H1 (cell line): Measurements from ENCODE around the gene ADAMTS17. TPM values are rescaled to one million over a fixed set of nuclear protein-coding genes. Genes with fewer than 3 reads are reported as not detected.

ENCODE experiments used
- ASH2L ChIP-seq: fragments of 200-600, 300-600 bp; sonication (generic); IDR thresholded peaks from one replicate; pipeline ENCODE4 v1.7.1; 2017; ENCODE audit warnings: low read length
- ATF2 ChIP-seq: IDR thresholded peaks from 2 replicates; pipeline ENCODE4 v1.6.1; 2012; ENCODE audit warnings: low read length, inconsistent platforms
- BCL11A ChIP-seq, 2 experiments: IDR thresholded peaks; one replicate each; pipeline ENCODE4 v1.6.1; 2011; ENCODE audit warnings: low read depth in 2 of 2, low read length in 2 of 2, mild to moderate bottlenecking in 2 of 2
- CBX8 ChIP-seq: fragments of 300-800, 300-1000 bp; sonication (generic); IDR thresholded peaks from 2 replicates; pipeline ENCODE4 v1.7.1; 2016; ENCODE audit warnings: low read depth, low read length, borderline replicate concordance
- E2F6 ChIP-seq: IDR thresholded peaks from 2 replicates; pipeline ENCODE4 v1.6.1; 2012; ENCODE audit warnings: inconsistent platforms
- GTF2F1 ChIP-seq: IDR thresholded peaks from 2 replicates; pipeline ENCODE4 v1.6.1; 2012; ENCODE audit warnings: low read depth, low read length, improper control_type of control experiment, borderline replicate concordance
- JUN ChIP-seq: IDR thresholded peaks from 2 replicates; pipeline ENCODE4 v1.6.1; 2011; ENCODE audit warnings: low read depth, mild to moderate bottlenecking, improper control_type of control experiment, low read length
- JUND ChIP-seq: IDR thresholded peaks from 2 replicates; pipeline ENCODE4 v1.6.1; 2011; ENCODE audit warnings: mild to moderate bottlenecking, improper control_type of control experiment, low read length
- KDM4A ChIP-seq: IDR thresholded peaks from one replicate; pipeline ENCODE4 v1.7.1; 2012; ENCODE audit warnings: low read depth, mild to moderate bottlenecking, moderate library complexity, low read length, inconsistent platforms; ENCODE audit not compliant: severe bottlenecking
- KDM5A ChIP-seq: fragments of 200-600 bp; IDR thresholded peaks from 2 replicates; pipeline ENCODE4 v1.7.1; 2012; ENCODE audit warnings: mild to moderate bottlenecking, low read length, inconsistent platforms, mixed read lengths
- MAFK ChIP-seq: IDR thresholded peaks from 2 replicates; pipeline ENCODE4 v1.6.1; 2012; ENCODE audit warnings: low read depth, mild to moderate bottlenecking, improper control_type of control experiment, low read length
- PHF8 ChIP-seq: fragments of 200-600 bp; sonication (generic); conservative IDR thresholded peaks from 2 replicates; pipeline ENCODE4 v1.7.1; 2012; ENCODE audit warnings: low read depth, mild to moderate bottlenecking, inconsistent platforms, low read length, moderate library complexity
- POLR2A ChIP-seq, 2 experiments: IDR thresholded peaks; 1 replicate in 1 of 2; 2 replicates in 1 of 2; pipeline ENCODE4 v1.6.1; 2011; ENCODE audit warnings: low read depth in 2 of 2, low read length in 2 of 2, mild to moderate bottlenecking in 2 of 2; ENCODE audit errors: control extremely low read depth in 1 of 2
- POLR2AphosphoS5 ChIP-seq: IDR thresholded peaks from 2 replicates; pipeline ENCODE4 v1.6.1; 2011; ENCODE audit warnings: low read depth, low read length
- RFX5 ChIP-seq: IDR thresholded peaks from 2 replicates; pipeline ENCODE4 v1.6.1; 2011; ENCODE audit warnings: low read depth, low read length, improper control_type of control experiment, borderline replicate concordance
- RNF2 ChIP-seq: fragments of 200-900, 300-1000 bp; sonication (generic); IDR thresholded peaks from 2 replicates; pipeline ENCODE4 v1.7.1; 2016; ENCODE audit warnings: borderline replicate concordance, low read depth, mild to moderate bottlenecking, antibody characterized with exemption, low read length; ENCODE audit not compliant: poor library complexity, severe bottlenecking; ENCODE audit errors: missing control alignments
- SP1 ChIP-seq: IDR thresholded peaks from 2 replicates; pipeline ENCODE4 v1.6.1; 2011; ENCODE audit warnings: low read depth, low read length
- YY1 ChIP-seq: IDR thresholded peaks from 2 replicates; pipeline ENCODE4 v1.6.1; 2011; ENCODE audit warnings: low read depth, mild to moderate bottlenecking, low read length
- polyA plus RNA-seq, 7 experiments: library from polyadenylated mRNA; depleted of rRNA in 3 of 7; stranded (reverse) in 5 of 7; unstranded in 2 of 7; fragments of >200 nt in 5 of 7; fragments of 200-250 nt in 2 of 7; gene quantifications; 1 replicate in 5 of 7; 2 replicates in 1 of 7; 4 replicates in 1 of 7; pipeline versions ENCODE4 v1.2.1 to v1.2.3, GENCODE V29; 2011 to 2013; ENCODE audit warnings: missing spikeins in 2 of 7, mixed read lengths in 2 of 7
- total RNA-seq: library from RNA; stranded (reverse); fragmentation: NEBNext Ultra II Directional; extraction: Animal tissue kit (Norgen Biotek cat#: 25700); gene quantifications from 2 replicates; pipeline ENCODE4 v1.2.1, GENCODE V29; 2021

ADAMTS17 gene
- total and polyA plus RNA-seq, 2 of the 8 experiments (the other 6 are each of a cell fraction or from before 2014, with no cell fraction given) = 0.51 to 1.7 TPM

- no peak for TF ChIP-seq POLR2AphosphoS5
- no peak for TF ChIP-seq MAFK
- peak; percentile 69; the same call in 1 of the 2 replicates for TF ChIP-seq ATF2
- no peak for TF ChIP-seq POLR2A (IDR thresholded peaks at IDR 0.05; ENCODE audit: control extremely low read depth in 1 of 2, low read depth in 2 of 2, low read length in 2 of 2)
- TF ChIP-seq BCL11A (IDR thresholded peaks at IDR 0.05; ENCODE audit: low read depth in 2 of 2, low read length in 2 of 2) = no peak
- no peak for TF ChIP-seq KDM5A
- TF ChIP-seq GTF2F1 = no peak
- TF ChIP-seq YY1 = 0 out of 2 replicates have a peak, but pooled peaks have one; percentile 39
- TF ChIP-seq PHF8 = peak; percentile 63
- no peak for TF ChIP-seq CBX8
- TF ChIP-seq KDM4A = peak; percentile 99
- TF ChIP-seq JUN = no peak
- no peak for TF ChIP-seq RNF2
- 0 out of 2 replicates have a peak, but pooled peaks have one; percentile 22 for TF ChIP-seq JUND
- TF ChIP-seq SP1 = no peak
- TF ChIP-seq ASH2L = peak; percentile 97
- TF ChIP-seq E2F6 = peak; percentile 49; the same call in 1 of the 2 replicates
- no peak for TF ChIP-seq RFX5
Measured at GRCh38 chr15:100349696-100350433, 8.1 kb upstream of the ADAMTS17 start (continued).
